Muscle of leg (tissue), 11 donors: ENCODE data around the gene PTGR3. TPM values are rescaled to one million over a fixed set of nuclear protein-coding genes. Genes with fewer than 3 reads are reported as not detected.

ENCODE experiments used
- DNase-seq: peaks from one replicate; pipeline ENCODE4 v3.0.0; 2013
- H3K27ac ChIP-seq: one replicate; pipeline ENCODE4 v1.5.1; 2013; ENCODE audit warnings: mild to moderate bottlenecking, low read length, control low read depth
- H3K27me3 ChIP-seq: one replicate; pipeline ENCODE4 v1.6.1; 2013; ENCODE audit warnings: low read length; ENCODE audit not compliant: control insufficient read depth, insufficient read depth
- H3K36me3 ChIP-seq: one replicate; pipeline ENCODE4 v1.6.1; 2013; ENCODE audit warnings: low read length; ENCODE audit not compliant: control insufficient read depth, insufficient read depth
- H3K4me1 ChIP-seq: one replicate; pipeline ENCODE4 v1.6.1; 2013; ENCODE audit warnings: low read length; ENCODE audit not compliant: control insufficient read depth, insufficient read depth
- H3K4me3 ChIP-seq: one replicate; pipeline ENCODE4 v1.5.1; 2013; ENCODE audit warnings: low read length, control low read depth
- H3K9me3 ChIP-seq: replicated peaks from 2 replicates; pipeline ENCODE4 v1.6.1; 2013; ENCODE audit warnings: low read depth, low read length; ENCODE audit not compliant: control insufficient read depth
- WGBS: methylation state at CpG from one replicate; pipeline ENCODE4 v1.1.5; 2013; ENCODE audit warnings: missing lambda C conversion rate; ENCODE audit not compliant: insufficient coverage; 5-methylcytosine and 5-hydroxymethylcytosine counted together
- polyA plus RNA-seq, 8 donors: library from polyadenylated mRNA; unstranded; fragments of 120-200 nt; gene quantifications; one replicate each; pipeline versions ENCODE4 v1.2.1 to v1.2.3, GENCODE V29; 2013; ENCODE audit warnings: inconsistent platforms in 1 of 8, low replicate concordance in 1 of 8; ENCODE audit not compliant: insufficient read length in 8 of 8, insufficient read depth in 1 of 8
- total RNA-seq: library from RNA; stranded (reverse); fragments of 120-200 nt; gene quantifications from one replicate; pipeline ENCODE4 v1.2.4, GENCODE V29; 2013

Gene PTGR3
- total and polyA plus RNA-seq, 9 donors, result 15.9 to 42.6 (median 33.4) TPM

GRCh38 chr18:75238100-75238499 lies 29.2 kb upstream of the PTGR3 start:
- no peak overlapping the region for H3K27ac ChIP-seq

GRCh38 chr18:75235896-75236295 lies 27.0 kb upstream of the PTGR3 start:
- no peak for DNase-seq
- H3K9me3 ChIP-seq, result no peaks in the 10 kb centered on the region
- H3K4me3 ChIP-seq, result no peak overlapping the region
- peaks cover 4% of the 10 kb centered on the region for H3K4me1 ChIP-seq
- H3K36me3 ChIP-seq, result peaks cover 9% of the 10 kb centered on the region
- WGBS, result 91% methylated on average over 7 of the region's 13 CpGs
- no peaks in the 10 kb centered on the region for H3K27me3 ChIP-seq
- H3K27ac ChIP-seq, result no peak overlapping the region

More at GRCh38 chr18:75238100-75238499, 29.2 kb upstream of the PTGR3 start:
- 67% methylated on average over 12 of the region's 13 CpGs for WGBS
- Histone ChIP-seq H3K4me1 (no peaks in the 10 kb centered on the region), H3K27me3 (no peaks in the 10 kb centered on the region), H3K36me3 (peaks cover 9% of the 10 kb centered on the region), H3K4me3 (no peak overlapping the region), H3K9me3 (peaks cover 6% of the 10 kb centered on the region)
- DNase-seq, result no peak

GRCh38 chr18:75234901-75235300 lies 26.0 kb upstream of the PTGR3 start:
- Histone ChIP-seq H3K27ac (no peak overlapping the region), H3K4me3 (no peak overlapping the region), H3K4me1 (peaks cover 5% of the 10 kb centered on the region), H3K9me3 (no peaks in the 10 kb centered on the region), H3K27me3 (no peaks in the 10 kb centered on the region), H3K36me3 (peaks cover 11% of the 10 kb centered on the region)
- WGBS, result 80% methylated on average over 5 of the region's 12 CpGs
- no peak for DNase-seq

- no peak for DNase-seq
- H3K9me3 ChIP-seq, result no peaks in the 10 kb centered on the region
- 82% methylated on average over 5 of the region's 5 CpGs for WGBS
- H3K36me3 ChIP-seq, result peaks cover 14% of the 10 kb centered on the region
- H3K27ac ChIP-seq, result peak overlapping the region; percentile 25
- peaks cover 17% of the 10 kb centered on the region for H3K4me1 ChIP-seq
- no peaks in the 10 kb centered on the region for H3K27me3 ChIP-seq
- H3K4me3 ChIP-seq, result no peak overlapping the region
Measured at GRCh38 chr18:75231053-75231406, 22.1 kb upstream of the PTGR3 start.

- no peak for DNase-seq
- H3K27ac ChIP-seq, result no peak overlapping the region
- H3K4me1 ChIP-seq, result peaks cover 17% of the 10 kb centered on the region
- no peaks in the 10 kb centered on the region for H3K27me3 ChIP-seq
- peaks cover 10% of the 10 kb centered on the region for H3K36me3 ChIP-seq
- no peak overlapping the region for H3K4me3 ChIP-seq
- 80% methylated on average over 9 of the region's 17 CpGs for WGBS
- H3K9me3 ChIP-seq, result no peaks in the 10 kb centered on the region
Measured at GRCh38 chr18:75230163-75231052, 21.5 kb upstream of the PTGR3 start.

- WGBS, result 77% methylated on average over 2 of the region's 8 CpGs
- Histone ChIP-seq H3K27me3 (no peaks in the 10 kb centered on the region), H3K4me1 (peaks cover 19% of the 10 kb centered on the region), H3K9me3 (no peaks in the 10 kb centered on the region), H3K36me3 (peaks cover 7% of the 10 kb centered on the region), H3K27ac (no peak overlapping the region), H3K4me3 (no peak overlapping the region)
- DNase-seq, result no peak
Measured at GRCh38 chr18:75229437-75229836, 20.5 kb upstream of the PTGR3 start.

GRCh38 chr18:75228967-75229366 lies 20.0 kb upstream of the PTGR3 start:
- DNase-seq, result no peak
- Histone ChIP-seq H3K9me3 (no peaks in the 10 kb centered on the region), H3K27me3 (no peaks in the 10 kb centered on the region), H3K4me1 (peaks cover 19% of the 10 kb centered on the region), H3K4me3 (no peak overlapping the region), H3K27ac (no peak overlapping the region), H3K36me3 (peaks cover 7% of the 10 kb centered on the region)
- WGBS, result 82% methylated on average over 9 of the region's 9 CpGs

- WGBS, result 83% methylated on average over 1 of the region's 11 CpGs
- Histone ChIP-seq H3K4me3 (no peak overlapping the region), H3K9me3 (no peaks in the 10 kb centered on the region), H3K27me3 (no peaks in the 10 kb centered on the region), H3K4me1 (peaks cover 27% of the 10 kb centered on the region), H3K27ac (no peak overlapping the region), H3K36me3 (peaks cover 7% of the 10 kb centered on the region)
- DNase-seq, result no peak
Measured at GRCh38 chr18:75227535-75228296, 18.8 kb upstream of the PTGR3 start.

- H3K27me3 ChIP-seq, result no peaks in the 10 kb centered on the region
- H3K27ac ChIP-seq, result no peak overlapping the region
- no peaks in the 10 kb centered on the region for H3K9me3 ChIP-seq
- peaks cover 7% of the 10 kb centered on the region for H3K36me3 ChIP-seq
- no peak for DNase-seq
- no peak overlapping the region for H3K4me3 ChIP-seq
- H3K4me1 ChIP-seq, result peaks cover 33% of the 10 kb centered on the region
- WGBS, result no CpG with 5 or more reads among the region's 5 CpGs
Measured at GRCh38 chr18:75226956-75227316, 18.0 kb upstream of the PTGR3 start.

GRCh38 chr18:75226286-75226955 lies 17.5 kb upstream of the PTGR3 start:
- no peaks in the 10 kb centered on the region for H3K27me3 ChIP-seq
- H3K4me1 ChIP-seq, result peaks cover 33% of the 10 kb centered on the region
- no peak overlapping the region for H3K27ac ChIP-seq
- H3K9me3 ChIP-seq, result no peaks in the 10 kb centered on the region
- H3K4me3 ChIP-seq, result no peak overlapping the region
- peaks cover 7% of the 10 kb centered on the region for H3K36me3 ChIP-seq
- 36% methylated on average over 8 of the region's 11 CpGs for WGBS
- DNase-seq, result no peak
